GM19099 (cell line): Measurements from ENCODE around the gene CYTL1.

Source experiments
- POLR2A ChIP-seq: IDR thresholded peaks from 3 replicates; pipeline ENCODE4 v1.6.1; 2011; ENCODE audit warnings: low read depth; ENCODE audit not compliant: insufficient read length; ENCODE audit errors: extremely low read depth

The CYTL1 gene

GRCh38 chr4:4968161-4968725 lies 51.0 kb downstream of the CYTL1 start:
- no peak for TF ChIP-seq POLR2A
